Uterus (tissue), 2 donors: Measurements from ENCODE around the gene PTEN.

Source experiments
- POLR2A ChIP-seq, 2 donors: fragments of 450-650 bp; IDR thresholded peaks; one replicate each; pipeline ENCODE4 v1.6.1; 2016; ENCODE audit warnings: antibody characterized with exemption in 2 of 2, mild to moderate bottlenecking in 1 of 2, moderate library complexity in 1 of 2
- TF ChIP-seq, protein P1 (sequence below), 4 experiments: fragments of 200-600 bp in 2 of 4; fragments of 450-650 bp in 2 of 4; sonication (generic) in 2 of 4; IDR thresholded peaks; one replicate each; pipeline ENCODE4 v1.5.1; 2016 to 2019; ENCODE audit warnings: antibody characterized with exemption in 4 of 4, mild to moderate bottlenecking in 2 of 4, moderate library complexity in 1 of 4

DNA sequence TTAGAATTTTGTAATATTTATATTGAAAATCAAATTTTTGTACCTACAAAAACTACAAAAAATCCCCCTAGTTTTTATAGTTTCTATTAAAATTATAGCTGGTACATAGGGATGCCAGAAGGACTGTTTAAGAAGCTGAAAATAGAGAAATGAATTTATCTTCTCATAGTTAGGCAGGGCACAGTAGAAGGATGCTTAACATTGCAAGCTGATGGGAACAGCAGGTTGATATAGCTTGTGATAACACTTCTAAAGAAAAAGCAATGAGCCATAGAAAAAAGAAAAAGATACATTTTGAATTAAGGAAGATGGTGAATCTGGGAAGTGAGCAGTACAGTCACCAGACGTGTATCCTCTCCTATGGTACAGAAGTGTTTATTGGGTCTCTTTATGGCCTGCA lies 32.0 kb downstream of the PTEN start:
- TF ChIP-seq, protein P1, sequence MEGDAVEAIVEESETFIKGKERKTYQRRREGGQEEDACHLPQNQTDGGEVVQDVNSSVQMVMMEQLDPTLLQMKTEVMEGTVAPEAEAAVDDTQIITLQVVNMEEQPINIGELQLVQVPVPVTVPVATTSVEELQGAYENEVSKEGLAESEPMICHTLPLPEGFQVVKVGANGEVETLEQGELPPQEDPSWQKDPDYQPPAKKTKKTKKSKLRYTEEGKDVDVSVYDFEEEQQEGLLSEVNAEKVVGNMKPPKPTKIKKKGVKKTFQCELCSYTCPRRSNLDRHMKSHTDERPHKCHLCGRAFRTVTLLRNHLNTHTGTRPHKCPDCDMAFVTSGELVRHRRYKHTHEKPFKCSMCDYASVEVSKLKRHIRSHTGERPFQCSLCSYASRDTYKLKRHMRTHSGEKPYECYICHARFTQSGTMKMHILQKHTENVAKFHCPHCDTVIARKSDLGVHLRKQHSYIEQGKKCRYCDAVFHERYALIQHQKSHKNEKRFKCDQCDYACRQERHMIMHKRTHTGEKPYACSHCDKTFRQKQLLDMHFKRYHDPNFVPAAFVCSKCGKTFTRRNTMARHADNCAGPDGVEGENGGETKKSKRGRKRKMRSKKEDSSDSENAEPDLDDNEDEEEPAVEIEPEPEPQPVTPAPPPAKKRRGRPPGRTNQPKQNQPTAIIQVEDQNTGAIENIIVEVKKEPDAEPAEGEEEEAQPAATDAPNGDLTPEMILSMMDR (IDR thresholded peaks at IDR 0.05) = no peak
- TF ChIP-seq POLR2A (IDR thresholded peaks at IDR 0.05) = no peak
